CMK (cell line): ENCODE measurements around the gene FNBP1L.
"Not testable (repeated sequence)": the region's sequence is repeated elsewhere in the genome, so short reads cannot be mapped to it uniquely, and the experiment has no call there.

Experiments used
- DNase-seq: peaks from one replicate; pipeline ENCODE4 v3.0.0-alpha.2; 2010; ENCODE audit warnings: low read depth

FNBP1L gene

DNA sequence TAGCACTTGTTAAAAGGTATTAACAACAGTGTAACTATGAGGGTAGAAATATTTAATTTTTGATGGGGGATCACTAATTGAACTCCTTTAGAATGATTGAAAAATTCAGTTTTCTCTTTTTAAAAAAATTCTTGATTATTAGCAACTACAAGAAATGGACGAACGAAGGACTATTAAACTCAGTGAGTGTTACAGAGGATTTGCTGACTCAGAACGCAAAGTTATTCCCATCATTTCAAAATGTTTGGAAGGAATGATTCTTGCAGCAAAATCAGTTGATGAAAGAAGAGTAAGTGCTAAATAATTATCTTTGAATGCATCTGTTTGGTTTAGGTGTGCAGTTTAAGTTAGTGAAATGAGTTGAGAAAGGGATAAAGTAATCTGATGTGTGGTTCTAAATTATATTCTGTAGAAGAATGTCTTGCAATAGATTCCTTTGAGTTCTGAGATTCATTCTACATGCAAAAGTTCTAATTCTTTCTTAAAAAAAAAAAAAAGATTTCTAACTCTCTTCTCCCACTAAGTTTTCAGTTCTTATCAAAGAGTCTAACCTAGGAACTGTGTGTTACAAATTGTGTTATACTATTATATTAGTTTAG is 85.0 kb downstream of the FNBP1L start:
- DNase-seq, result no peak

DNA sequence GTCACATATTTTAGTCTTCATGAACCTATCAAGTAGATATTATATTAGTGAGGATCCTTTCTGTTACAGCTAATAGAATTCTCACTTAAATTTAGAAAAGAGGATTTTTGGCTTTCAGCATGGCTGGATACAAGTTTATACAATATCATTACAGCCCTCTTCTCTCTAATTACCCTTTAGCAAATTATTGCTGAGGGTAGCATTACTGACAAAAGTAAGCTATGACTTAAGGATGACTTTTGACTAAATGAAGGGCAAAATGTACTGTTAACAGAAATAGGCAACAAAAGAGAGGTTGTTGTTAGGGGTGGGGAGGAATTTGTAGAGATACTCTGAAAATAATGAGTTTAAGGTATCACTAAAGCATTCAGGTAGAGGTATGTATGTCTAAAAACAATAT is 85.8 kb downstream of the FNBP1L start:
- DNase-seq, result no peak

DNA sequence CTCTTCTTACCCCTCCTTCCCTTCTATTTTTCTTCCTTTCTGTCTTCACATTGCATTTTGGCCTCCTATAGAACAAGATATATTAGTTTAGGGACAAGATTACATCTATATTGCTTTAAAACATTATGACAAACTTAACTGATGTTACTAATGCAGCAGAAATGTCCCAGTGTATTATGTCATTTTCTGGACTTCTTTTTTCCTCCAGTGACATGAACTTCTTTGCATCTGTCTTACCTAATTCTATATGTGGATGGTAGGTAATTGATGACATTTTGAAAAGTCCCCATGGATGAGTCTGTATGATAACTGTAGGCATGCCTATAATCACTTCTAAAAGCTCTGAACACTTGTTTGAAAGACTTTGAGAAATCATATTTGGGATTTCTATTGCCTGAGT is 89.5 kb downstream of the FNBP1L start:
- DNase-seq, result no peak

DNA sequence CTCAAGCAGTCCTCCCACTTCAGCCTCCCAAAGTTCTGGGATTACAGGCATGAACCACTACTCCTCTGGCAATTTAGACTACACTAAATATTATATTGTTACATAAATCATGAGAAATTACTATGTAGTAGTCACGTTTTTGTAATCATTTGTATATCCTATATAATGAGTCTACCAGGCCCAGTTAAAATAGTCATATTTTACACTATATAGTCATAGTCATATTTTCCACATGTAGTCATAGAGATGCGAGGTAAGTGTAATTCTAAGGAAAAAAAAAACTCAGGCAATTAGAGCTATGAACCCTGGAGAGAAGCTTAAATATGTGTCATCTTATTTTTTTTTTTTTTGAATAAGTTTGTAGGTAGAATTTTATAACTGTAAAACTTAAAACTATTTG is 90.0 kb downstream of the FNBP1L start:
- DNase-seq, result no peak

DNA sequence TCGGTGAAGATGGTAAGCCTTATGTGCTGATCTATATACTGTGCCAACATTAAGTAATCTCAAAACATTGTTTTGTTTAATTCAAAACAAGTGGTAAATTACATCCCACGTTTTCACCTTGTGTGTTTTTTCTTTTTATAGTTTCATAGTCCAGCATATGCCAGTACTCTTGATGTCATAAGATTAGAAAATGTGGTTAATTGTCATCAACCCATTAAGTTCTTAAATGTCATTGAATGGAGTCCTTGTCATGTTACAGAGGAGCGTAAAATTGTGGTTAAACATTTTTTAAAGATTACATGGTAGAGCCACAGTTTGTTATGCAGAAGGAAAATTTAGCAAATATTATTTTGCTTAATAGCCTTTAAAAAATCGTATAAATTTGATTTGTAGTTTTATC is 93.1 kb downstream of the FNBP1L start:
- DNase-seq, result no peak

DNA sequence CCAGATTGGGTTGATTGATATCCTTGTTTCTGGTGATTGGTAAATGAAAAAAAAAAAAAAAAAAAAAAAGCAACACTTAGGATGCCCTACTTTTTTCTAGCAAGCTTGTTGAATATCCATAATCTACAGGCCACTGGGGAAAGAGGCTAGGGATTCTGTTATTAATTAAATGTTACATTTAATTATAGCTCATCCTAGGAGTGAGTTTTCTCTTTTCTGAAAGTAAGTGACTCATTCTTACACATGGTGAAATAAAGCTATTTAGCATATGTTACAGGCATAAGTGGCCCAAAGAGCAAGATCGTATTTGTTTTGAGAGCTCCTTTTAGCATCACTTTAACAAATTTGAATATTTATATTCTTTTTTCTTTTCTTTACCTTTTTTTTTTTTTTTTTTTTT is 94.5 kb downstream of the FNBP1L start:
- DNase-seq, result no peak

DNA sequence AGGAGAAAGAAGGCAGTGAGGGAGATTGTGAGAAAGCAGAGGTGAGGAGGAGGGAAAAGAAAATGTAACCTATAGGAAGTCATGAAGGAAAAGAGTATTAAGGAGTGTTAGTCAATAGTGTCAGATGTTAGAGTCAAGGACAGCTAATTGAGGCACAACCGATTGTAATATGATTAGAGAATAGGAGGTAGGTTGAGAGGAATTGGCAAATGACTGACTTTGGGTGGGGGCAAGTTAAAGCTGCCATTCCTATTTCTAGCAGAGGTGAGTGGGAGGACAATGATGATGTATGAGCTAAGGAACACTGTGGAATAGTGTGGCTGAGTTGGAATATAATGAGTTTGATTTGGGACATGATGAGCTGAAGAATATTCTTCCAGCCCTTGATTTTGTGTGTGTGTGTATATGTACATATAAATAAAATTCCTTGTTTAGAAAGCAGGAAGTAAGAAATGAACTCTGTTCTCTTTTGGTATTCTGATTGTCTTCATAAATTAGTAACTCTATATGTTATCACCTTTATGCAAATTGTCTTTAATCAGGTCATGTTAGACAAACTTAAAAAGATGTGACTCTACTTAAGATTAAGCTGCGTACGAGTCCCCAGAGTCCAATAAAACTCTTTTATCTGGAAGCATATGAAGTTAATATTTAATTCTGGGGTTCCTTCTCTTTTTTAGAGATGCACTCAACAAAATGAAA is 98.4 kb downstream of the FNBP1L start:
- no peak for DNase-seq

DNA sequence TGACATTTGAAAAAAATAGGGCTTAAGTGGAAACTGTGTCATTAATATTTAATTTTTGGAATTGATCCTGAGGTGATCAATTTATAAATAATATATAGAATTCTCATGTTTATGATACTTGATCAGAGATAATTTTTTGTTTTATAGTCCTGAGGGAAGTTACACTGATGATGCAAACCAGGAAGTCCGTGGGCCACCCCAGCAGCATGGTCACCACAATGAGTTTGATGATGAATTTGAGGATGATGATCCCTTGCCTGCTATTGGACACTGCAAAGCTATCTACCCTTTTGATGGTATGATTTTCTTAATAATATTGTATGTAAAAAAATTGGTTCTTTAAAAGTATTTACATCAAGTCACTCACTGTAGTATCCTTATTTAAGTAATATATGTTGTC is 101.2 kb downstream of the FNBP1L start:
- DNase-seq, result no peak

DNA sequence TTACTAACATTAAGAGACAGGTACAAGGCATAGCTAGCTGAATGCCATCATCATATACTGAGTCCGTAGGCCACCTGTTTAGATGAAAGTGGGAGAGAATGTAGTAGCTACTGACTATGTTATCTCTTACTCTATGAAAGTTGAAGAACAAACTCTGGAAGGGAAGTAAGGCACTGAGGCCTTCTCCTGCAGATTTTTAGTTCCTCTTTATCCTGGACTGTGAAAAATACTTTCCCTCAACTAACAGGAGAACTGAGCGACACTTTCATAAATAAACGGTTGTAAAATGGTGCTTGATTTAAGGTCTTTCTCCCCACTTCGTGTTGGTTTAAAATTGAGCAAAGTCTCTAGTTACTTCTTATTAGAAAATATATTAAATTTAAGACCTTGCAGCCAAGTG is 101.9 kb downstream of the FNBP1L start:
- DNase-seq, result no peak

DNA sequence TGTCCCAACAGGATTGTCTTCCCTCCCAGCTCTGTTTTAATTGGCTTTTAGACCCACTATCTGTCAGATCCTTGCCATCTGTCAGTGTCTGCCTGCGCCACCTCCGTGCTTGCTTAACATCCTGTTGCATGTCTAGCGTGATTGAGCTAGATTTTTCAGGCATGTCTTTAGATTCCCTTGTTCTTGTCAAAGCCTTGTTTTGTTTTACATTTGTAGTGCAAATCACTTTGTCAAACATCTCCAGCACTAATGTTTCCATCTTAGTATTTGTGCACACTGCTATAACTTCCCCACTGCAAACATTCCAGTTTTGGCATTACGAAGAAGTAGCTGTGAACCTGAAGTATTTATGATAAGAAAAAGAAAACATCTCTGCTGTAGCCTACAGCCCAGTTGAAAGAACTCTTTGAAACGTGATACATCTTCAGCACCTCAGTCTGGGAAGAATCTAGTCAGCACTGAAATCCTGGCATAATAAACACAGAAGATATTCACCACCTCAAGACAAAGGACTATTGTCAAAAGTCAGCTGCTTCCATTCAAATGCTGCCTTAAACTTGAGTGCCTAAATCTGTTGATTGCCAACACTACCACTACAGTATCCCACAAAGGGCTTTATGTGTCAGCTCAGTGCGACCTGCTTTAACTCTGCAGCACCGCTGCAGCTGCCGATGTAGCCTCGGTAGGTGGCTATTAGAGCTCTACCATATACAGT is 105.0 kb downstream of the FNBP1L start:
- no peak for DNase-seq

DNA sequence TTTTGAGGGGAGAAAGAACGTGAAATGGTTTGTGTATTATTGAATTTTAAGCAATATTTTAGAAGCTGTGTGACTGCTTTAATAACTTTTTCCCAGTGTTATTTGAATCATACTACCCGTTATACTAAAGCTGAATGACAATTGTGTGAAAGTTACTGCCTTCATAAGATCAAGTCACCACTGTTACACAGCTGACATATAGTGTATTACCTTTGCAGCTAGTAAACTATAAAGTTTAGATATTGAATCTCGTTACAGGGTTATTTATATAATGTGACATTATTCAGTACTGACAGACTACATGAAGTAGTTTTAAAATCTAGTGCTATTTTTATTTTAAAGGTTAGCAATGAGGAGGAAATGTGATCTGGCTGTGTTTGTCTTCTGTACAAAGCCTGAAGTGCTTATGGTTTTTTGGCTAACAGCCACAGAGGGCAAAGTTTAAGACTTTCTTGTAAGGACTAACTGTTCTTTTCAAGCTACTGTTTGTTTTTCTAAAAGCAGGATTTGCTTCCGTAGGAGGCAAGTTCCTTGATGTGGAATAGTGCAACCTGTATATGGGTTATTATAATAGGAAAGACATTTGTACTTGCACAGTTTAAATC is 106.1 kb downstream of the FNBP1L start:
- DNase-seq, result not testable (repeated sequence)

DNA sequence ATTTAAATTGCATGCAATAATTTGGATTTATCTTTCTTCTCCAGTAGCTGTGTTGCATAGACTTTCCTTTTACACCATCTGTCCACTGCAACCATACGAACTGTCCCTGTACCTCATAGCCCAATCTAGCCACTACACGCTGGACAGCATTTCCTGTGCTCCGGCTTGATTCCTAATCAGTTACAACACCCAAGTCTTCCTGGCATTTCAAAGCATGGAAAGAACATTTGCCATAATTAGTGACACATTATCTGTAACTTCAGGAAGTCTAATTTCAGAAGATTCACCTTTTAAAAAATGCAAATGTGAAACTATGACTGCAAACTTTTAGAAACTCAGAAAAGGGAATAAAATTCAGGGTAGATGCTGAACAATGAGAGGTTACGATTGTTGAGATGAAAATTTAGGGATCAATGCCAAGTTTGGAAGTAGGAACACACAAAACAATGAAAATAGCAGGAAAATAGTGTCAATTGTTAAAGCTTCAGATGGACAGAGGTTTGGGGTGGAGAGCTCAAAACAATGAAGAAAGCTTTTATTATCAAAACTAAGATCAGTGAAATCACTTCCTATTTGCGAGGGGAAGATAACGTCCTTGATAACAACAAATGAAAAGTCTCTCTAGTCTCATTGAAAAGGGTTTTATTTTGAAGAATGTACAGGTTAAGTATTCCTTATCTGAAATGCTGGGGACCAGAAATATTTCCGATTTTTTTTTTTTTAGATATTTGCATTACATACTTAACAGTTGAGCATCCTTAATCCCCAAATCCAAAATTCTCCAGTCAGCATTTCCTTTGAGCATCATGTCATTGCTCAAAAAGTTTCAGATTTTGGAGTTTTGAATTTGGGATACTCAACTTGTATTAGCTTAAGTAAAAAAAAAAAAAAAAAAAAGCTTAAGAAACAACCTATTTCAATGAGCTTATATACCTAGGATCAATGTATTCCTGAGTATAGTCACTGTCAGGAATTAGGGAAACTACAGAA is 107.3 kb downstream of the FNBP1L start:
- peak; percentile 12 for DNase-seq

DNA sequence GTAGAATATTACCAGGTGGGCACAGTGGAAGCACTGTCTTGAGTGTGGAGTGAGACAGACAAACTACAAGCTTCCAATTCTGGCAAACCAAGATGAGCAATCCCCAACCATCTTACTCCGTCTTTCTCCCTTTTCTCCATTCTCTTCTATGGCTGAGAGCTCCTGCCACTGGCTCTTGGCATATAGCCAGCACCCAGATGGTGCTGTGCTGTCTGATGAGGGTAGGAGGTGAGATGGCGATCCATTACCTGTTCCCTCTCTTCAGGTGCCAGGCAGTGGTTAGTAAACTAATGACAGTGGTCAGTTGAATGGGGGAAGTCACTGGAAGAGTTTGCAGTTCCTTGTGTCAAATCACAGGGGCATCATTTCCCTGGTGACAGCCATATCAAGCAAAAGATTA is 108.4 kb downstream of the FNBP1L start:
- no peak for DNase-seq

DNA sequence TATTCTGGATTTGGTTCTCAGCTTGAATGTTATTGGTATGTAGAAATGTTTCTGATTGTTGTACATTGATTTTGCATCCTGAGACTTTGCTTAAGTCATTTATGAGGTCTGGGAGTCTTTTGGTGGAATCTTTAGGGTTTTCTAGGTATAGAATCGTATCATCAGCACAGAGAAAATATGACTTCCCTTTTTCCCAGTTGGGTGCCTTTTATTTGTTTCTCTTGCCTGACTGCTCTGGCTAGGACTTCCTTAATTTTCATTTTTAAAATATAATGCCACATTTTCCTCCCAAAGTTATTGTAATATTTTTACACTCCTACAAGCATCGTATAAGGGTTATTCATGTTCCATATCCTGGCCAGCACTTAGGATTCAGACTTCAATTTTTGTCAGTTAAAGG is 111.1 kb downstream of the FNBP1L start:
- DNase-seq, result no peak

DNA sequence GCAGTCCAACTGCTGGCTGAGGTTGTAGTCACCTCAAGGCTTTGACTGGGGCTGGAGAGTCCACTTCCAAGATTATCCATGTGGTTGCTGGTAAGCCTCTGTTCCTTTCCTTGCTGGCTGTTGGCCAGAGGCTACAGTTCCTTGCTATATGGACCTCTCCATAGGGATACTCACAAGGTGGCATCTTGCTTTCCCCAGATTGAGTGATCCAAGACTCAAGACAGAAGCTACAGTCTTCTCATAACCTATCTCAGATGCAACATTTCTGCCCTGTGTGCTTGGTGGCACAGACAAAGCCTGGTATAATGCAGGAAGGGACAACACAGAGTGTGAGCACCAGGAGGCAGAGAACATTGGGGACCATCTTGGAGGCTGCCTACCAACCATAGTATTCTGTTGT is 111.8 kb downstream of the FNBP1L start:
- no peak for DNase-seq

DNA sequence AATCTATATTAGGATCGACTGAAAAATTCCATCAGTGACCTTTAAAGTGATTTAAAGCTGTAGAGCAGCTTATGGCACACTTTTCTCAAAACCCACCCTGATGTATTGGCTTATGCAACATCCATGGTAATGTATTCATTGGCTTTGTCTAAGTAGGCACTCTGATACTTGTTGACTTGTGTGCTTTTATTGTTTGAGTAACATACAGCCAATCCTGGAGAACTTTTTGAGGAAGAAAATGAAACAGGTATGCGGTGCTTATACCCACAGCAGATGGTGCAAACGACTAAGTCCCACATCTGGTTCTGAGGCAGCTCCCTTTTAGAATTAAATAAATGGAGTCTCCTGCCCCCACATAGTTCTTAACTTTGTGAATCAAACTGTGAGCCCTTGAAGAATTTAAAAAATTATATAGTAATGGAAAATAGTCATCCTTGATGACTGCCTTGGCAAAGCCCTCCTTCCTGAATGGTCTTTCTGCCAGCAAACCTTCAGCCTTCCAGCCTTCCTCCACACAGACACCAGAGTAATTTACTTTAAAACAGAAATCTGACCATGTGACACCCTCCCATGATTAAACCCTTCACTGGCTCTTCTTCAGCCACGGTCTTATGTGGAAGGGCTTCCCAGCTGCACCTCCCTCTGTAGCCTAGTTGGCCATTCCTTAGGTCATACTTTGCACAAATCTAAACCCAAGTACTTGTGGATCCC is 117.7 kb downstream of the FNBP1L start:
- no peak for DNase-seq

DNA sequence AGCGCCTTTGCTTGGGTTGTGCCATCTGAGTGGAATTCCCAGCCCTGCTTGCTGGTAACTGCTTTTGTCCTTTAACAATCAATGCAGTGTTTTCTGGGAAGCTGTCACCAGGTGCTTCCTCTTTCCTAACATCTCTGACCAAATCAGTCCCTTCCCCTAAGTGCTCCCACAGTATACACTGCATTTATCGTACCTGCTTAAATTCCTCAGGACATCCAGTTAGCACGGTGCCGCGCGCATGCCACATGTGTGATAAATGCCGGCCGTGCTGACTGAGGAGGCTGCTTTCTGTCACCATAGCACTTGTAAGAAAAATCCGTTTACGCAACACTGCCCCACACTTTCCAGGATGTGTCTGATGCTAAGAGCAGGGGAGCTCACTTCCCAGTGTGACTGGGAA is 118.3 kb downstream of the FNBP1L start:
- DNase-seq, result no peak

DNA sequence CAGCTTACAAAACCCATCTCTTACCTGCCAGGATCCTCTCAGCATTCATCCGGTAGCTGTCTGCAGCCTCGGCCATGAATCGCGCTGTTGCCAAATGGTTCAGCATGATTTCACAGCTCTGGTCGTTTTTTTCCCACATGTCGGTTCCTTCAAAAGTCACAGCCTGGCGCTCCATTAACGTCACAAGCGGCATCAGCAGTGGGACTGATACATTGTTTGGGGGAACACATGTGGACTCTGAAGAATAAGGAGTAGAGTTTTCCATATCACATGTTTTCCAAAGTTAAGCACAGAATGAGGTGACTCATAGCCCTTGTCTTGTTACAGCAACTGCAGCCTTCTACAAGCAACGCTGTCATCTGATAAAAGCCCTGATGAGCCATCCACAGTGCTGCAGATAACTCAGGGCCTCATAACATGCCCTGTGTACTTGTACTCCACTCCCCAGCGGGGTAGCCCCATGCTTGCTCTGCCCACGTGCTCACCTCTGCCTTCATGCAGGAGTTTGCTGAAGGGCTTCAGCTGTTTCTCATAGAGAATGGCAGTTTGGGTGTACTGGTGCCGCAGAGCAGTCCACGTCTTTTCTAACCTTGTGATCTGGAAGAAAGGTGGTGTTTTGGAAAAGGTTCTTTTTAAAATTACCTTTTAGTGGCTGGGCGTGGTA is 119.5 kb downstream of the FNBP1L start:
- no peak for DNase-seq

DNA sequence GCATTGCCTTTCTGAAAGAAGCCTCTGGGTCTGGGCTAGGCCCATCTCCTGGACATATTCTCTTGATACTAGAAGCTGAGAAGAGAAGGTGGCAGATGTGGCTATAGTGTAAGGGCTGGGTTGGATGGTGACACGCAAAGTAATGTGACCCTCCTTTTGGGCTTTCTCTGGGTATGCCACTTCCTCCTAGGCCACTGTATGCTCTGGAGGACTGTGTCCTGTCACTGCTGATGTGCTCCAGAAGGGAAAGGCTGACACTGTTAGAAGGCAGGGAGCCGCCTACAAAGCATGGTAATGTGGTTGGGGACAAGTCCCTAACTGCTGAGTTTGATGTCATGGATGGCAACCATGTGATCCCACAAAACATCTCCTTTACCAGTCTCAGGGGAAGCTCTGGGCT is 121.6 kb downstream of the FNBP1L start:
- DNase-seq, result no peak

DNA sequence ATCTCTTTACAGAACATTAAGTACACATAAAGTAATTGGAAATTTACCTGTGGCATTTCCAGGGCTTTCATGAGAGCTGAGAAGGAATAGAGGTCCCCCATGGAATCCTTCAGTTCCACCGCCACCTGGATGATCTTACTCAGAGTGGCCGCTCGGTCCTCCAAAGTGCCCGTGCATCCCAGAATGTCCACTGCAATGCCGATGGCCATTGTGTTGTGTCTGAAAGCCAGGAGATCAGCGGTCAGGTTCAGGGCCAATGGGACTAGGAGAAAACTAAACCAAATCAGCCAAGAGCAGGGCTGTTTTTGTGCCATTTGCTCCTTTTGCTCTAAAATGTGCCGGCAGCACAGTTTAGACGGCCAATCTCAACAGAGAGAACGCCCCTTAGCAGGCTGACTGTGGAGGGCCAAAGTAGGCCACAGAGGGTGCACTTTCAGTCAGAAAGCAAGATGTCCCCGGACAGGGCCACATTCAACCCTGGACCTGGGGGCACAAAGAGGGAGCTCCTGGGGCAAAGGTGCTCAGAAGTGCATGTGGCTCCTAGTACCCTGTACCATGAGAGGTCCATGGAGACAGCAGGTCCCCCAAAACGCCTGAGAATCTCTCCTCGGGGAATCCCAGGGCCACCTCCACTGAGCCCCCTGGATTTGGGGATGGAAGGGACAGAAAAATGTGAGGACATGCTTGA is 123.8 kb downstream of the FNBP1L start:
- no peak for DNase-seq
